ENCODE data around the gene KCNJ16.

DNA sequence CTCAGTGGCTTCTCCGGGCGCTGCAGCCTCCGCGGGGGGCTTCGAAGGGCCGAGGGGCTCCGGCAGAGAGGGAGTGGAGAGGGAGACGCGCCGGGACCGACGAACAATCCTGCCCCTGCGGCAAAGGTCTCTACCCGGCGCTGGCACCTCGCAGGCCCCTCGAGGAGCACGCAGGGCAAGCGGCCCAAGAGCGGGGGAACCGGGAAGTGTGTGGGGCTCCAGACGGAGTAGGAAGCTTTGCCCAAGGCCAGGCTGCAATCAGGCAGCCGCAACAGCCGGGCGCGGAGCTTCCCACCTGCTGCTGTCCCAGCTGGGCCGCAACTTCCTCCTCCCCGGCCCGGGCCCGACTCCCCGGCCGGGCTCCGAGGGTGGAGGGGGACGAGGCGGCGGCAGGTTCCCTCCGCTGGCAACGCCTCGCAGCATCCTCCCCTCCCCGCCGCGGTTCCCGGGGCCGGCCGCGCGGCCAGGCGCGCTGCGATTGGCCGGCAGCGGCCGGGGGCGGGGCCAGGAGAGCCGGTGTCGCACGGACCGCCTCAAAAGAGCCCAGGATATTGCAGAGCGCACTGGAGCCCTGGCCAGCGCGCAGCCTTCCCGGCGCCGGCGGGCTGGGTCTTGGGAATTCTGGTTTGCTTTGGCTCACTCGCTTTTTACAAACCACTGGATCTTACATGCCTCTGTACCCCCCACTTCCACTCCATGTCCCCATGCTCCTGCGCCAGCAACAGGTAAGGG, 94.1 kb downstream of the KCNJ16 start, which contains the start of gene KCNJ2:
- TF ChIP-seq, protein P1, sequence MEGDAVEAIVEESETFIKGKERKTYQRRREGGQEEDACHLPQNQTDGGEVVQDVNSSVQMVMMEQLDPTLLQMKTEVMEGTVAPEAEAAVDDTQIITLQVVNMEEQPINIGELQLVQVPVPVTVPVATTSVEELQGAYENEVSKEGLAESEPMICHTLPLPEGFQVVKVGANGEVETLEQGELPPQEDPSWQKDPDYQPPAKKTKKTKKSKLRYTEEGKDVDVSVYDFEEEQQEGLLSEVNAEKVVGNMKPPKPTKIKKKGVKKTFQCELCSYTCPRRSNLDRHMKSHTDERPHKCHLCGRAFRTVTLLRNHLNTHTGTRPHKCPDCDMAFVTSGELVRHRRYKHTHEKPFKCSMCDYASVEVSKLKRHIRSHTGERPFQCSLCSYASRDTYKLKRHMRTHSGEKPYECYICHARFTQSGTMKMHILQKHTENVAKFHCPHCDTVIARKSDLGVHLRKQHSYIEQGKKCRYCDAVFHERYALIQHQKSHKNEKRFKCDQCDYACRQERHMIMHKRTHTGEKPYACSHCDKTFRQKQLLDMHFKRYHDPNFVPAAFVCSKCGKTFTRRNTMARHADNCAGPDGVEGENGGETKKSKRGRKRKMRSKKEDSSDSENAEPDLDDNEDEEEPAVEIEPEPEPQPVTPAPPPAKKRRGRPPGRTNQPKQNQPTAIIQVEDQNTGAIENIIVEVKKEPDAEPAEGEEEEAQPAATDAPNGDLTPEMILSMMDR (IDR thresholded peaks at IDR 0.05) = no peak
- no peak for TF ChIP-seq ZFX (IDR thresholded peaks at IDR 0.05; ENCODE audit: borderline replicate concordance)

All from 22Rv1 (cell line).